Measurements from ENCODE around the gene ADARB2.

Gene ADARB2

DNA sequence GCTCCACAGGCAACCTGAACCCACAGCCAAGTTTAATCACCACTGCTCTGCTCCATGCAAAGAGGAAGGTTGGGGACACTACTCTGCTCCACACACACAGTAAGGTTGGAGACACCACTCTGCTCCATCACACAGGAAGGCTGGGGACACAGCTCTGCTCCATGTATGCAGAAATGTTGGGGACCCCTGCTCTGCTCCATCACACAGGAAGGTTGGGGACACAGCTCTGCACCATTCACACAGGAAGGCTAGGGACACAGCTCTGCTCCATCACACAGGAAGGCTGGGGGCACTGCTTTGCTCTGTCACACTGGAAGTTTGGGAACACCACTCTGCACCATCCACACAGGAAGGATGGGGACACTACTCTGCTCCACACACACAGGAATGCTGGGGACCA lies 14.8 kb upstream of the ADARB2 start:
- H3K4me3 ChIP-seq (ENCODE audit: low read depth in 1 of 2, low read length in 2 of 2), result no peak overlapping the region
- peaks cover 0 to 22% of the 10 kb centered on the region in 2 donors for H3K9me3 ChIP-seq (ENCODE audit: control insufficient read depth in 1 of 2, low read length in 2 of 2)
- no peaks in the 10 kb centered on the region for H3K4me1 ChIP-seq (ENCODE audit: control insufficient read depth in 1 of 2, insufficient read depth in 2 of 2, low read length in 2 of 2)
- no peak overlapping the region for H3K27ac ChIP-seq (ENCODE audit: low read length)
- no peaks in the 10 kb centered on the region for H3K27me3 ChIP-seq (ENCODE audit: low read depth, low read length)
- H3K36me3 ChIP-seq (ENCODE audit: control insufficient read depth in 1 of 2, insufficient read depth in 2 of 2, low read length in 2 of 2), result no peaks in the 10 kb centered on the region

DNA sequence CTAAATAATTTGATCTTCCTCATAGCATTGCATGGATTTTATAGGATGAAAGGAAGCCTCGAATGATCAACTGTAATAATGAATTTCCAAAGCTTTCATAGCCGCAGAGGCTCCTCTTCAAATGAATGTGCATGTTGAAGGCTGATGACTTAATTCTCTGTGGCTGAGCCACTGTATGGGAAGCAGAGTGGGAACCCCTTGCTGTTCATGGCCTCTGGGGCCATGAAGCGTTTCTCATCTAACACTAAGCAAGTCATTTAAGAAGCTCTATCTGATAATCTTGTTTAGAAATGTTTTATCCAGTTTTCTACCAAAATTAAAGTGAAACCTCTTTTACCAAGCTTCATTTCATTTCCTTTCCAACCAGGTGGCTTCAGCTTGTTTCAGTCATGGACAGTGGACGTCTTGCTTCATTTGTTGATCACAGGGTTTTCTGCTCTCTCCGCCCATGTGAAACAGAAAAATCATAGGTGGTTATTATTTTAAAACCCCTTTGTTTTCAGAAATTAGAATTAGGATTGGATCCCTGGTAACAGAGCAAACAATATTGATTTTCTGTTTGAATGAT lies 10.3 kb upstream of the ADARB2 start:
- Histone ChIP-seq H3K36me3 (ENCODE audit: control insufficient read depth in 1 of 2, insufficient read depth in 2 of 2, low read length in 2 of 2) (no peaks in the 10 kb centered on the region), H3K4me1 (ENCODE audit: control insufficient read depth in 1 of 2, insufficient read depth in 2 of 2, low read length in 2 of 2) (no peaks in the 10 kb centered on the region), H3K4me3 (ENCODE audit: low read depth in 1 of 2, low read length in 2 of 2) (no peak overlapping the region), H3K27me3 (ENCODE audit: low read depth, low read length) (no peaks in the 10 kb centered on the region), H3K9me3 (ENCODE audit: control insufficient read depth in 1 of 2, low read length in 2 of 2) (peaks cover 0 to 17% of the 10 kb centered on the region in 2 donors), H3K27ac (ENCODE audit: low read length) (no peak overlapping the region)

DNA sequence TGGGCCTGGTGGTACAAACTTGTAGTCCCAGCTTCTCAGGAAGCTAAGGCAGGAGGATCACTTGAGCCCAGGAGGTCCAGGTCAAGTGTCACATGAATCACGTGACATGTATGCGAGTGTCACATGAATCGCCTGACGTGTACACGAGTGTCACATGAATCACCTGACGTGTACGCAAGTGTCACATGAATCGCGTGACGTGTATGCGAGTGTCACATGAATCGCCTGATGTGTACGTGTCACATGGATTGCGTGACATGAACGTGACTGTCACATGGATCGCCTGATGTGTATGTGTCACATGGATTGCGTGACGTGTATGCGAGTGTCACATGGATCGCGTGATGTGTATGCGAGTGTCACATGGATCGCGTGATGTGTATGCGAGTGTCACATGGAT lies 9.5 kb upstream of the ADARB2 start:
- Histone ChIP-seq H3K36me3 (ENCODE audit: control insufficient read depth in 1 of 2, insufficient read depth in 2 of 2, low read length in 2 of 2) (no peaks in the 10 kb centered on the region), H3K4me1 (ENCODE audit: control insufficient read depth in 1 of 2, insufficient read depth in 2 of 2, low read length in 2 of 2) (no peaks in the 10 kb centered on the region), H3K27ac (ENCODE audit: low read length) (no peak overlapping the region), H3K9me3 (ENCODE audit: control insufficient read depth in 1 of 2, low read length in 2 of 2) (peaks cover 0 to 11% of the 10 kb centered on the region in 2 donors), H3K27me3 (ENCODE audit: low read depth, low read length) (no peaks in the 10 kb centered on the region), H3K4me3 (ENCODE audit: low read depth in 1 of 2, low read length in 2 of 2) (no peak overlapping the region)

DNA sequence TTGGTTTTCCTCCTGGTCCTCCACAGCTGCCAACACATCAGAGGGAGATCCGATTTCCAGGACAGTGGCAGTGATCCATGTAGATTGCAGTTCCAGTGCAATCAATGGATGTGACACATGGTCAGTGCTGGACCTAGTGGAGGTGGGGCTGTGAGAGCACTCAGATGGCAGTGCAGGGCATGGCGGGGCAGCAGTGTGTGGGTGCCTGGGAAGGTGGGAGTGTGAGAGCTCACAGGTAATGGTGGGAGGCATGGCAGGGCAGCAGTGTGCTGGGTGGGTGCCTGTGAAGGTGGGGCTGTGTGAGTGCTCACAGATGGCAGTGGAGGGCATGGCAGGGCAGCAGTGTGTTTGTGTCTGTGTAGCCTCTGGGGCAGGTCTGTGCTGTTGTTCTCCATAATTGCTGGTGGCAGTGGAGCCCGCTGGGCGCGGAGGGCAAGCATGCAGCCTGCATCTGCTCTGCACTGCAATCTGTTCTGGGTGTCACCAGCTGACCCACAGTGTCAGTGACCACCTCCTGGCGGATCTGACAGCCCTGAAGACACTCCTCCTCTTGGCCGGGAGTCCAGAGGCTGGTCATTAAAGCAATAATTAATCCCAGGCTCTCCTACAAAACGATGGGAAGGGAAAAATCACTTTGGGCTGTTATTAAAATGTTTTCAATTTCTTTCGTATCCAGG lies 8.6 kb upstream of the ADARB2 start:
- Histone ChIP-seq H3K27ac (ENCODE audit: low read length) (no peak overlapping the region), H3K4me3 (ENCODE audit: low read depth in 1 of 2, low read length in 2 of 2) (no peak overlapping the region), H3K9me3 (ENCODE audit: control insufficient read depth in 1 of 2, low read length in 2 of 2) (peaks cover 0 to 9% of the 10 kb centered on the region in 2 donors), H3K4me1 (ENCODE audit: control insufficient read depth in 1 of 2, insufficient read depth in 2 of 2, low read length in 2 of 2) (no peaks in the 10 kb centered on the region), H3K27me3 (ENCODE audit: low read depth, low read length) (no peaks in the 10 kb centered on the region), H3K36me3 (ENCODE audit: control insufficient read depth in 1 of 2, insufficient read depth in 2 of 2, low read length in 2 of 2) (no peaks in the 10 kb centered on the region)

DNA sequence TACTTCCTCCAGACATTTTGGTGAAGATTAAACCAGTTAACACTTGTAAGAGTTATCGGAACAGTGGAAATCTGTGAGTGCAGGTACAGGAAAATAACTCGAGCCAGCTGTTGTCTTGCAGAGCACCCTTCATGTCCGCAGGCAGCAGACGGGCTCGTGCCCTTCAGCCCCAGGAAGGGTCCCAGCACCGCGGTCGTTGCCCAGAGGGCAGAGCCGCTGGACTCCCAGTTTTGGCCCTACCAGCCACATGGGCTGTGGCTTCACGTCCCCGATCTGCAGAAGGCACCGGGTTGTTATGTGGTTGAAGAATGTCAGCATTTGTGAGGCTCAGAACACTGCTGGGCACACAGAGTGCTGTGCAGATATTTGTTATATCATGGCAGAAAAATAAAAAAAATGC lies 7.2 kb upstream of the ADARB2 start:
- H3K27me3 ChIP-seq (ENCODE audit: low read depth, low read length), result peaks cover 9% of the 10 kb centered on the region
- no peak overlapping the region for H3K4me3 ChIP-seq (ENCODE audit: low read depth in 1 of 2, low read length in 2 of 2)
- H3K9me3 ChIP-seq (ENCODE audit: control insufficient read depth in 1 of 2, low read length in 2 of 2), result peaks cover 0 to 3% of the 10 kb centered on the region in 2 donors
- no peak overlapping the region for H3K27ac ChIP-seq (ENCODE audit: low read length)
- no peaks in the 10 kb centered on the region for H3K4me1 ChIP-seq (ENCODE audit: control insufficient read depth in 1 of 2, insufficient read depth in 2 of 2, low read length in 2 of 2)
- no peaks in the 10 kb centered on the region for H3K36me3 ChIP-seq (ENCODE audit: control insufficient read depth in 1 of 2, insufficient read depth in 2 of 2, low read length in 2 of 2)

DNA sequence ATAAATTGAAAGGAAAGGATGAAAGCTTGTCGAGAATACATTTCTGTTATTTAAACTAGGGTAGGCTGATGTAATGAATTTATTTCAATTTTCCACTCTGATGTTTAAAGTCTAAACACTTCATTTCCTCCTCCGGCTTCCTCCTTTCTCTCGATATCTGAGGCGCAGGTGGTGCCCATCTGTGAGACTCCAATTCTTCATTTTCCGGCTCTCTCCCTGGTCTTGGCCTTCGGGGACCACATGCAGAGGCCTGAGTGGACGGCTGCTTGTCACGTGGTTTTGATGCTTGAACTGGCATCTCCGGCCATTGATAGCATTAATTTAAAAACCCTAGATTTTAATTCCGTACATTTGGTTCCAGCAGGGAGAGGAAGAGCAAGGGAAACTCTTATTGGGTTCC lies 5.8 kb upstream of the ADARB2 start:
- Histone ChIP-seq H3K9me3 (ENCODE audit: control insufficient read depth in 1 of 2, low read length in 2 of 2) (no peaks in the 10 kb centered on the region), H3K36me3 (ENCODE audit: control insufficient read depth in 1 of 2, insufficient read depth in 2 of 2, low read length in 2 of 2) (no peaks in the 10 kb centered on the region), H3K4me3 (ENCODE audit: low read depth in 1 of 2, low read length in 2 of 2) (no peak overlapping the region), H3K27ac (ENCODE audit: low read length) (no peak overlapping the region), H3K4me1 (ENCODE audit: control insufficient read depth in 1 of 2, insufficient read depth in 2 of 2, low read length in 2 of 2) (no peaks in the 10 kb centered on the region), H3K27me3 (ENCODE audit: low read depth, low read length) (peaks cover 9% of the 10 kb centered on the region)

DNA sequence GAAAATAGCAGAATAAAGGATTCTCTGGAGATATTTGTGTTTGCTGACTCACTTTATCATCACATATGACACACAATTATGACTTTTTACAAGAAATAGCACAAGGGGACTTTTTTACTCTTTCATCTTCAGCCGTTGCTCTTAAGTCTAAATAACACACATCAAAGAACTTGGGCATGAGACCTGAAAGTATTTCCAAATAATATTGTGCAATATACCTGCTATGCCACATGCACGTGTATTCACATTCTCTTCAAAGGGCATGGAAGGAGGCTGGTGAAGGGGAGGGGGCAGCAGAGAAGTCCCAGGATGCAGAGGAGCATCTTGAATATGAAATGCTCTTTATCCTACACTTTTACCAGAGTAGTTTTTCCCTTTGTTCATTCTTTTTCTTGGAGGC lies 4.1 kb upstream of the ADARB2 start:
- H3K27ac ChIP-seq (ENCODE audit: low read length), result no peak overlapping the region
- H3K9me3 ChIP-seq (ENCODE audit: control insufficient read depth in 1 of 2, low read length in 2 of 2), result no peaks in the 10 kb centered on the region
- peaks cover 18% of the 10 kb centered on the region for H3K27me3 ChIP-seq (ENCODE audit: low read depth, low read length)
- no peaks in the 10 kb centered on the region for H3K36me3 ChIP-seq (ENCODE audit: control insufficient read depth in 1 of 2, insufficient read depth in 2 of 2, low read length in 2 of 2)
- H3K4me3 ChIP-seq (ENCODE audit: low read depth in 1 of 2, low read length in 2 of 2), result no peak overlapping the region
- peaks cover 0 to 13% of the 10 kb centered on the region in 2 donors for H3K4me1 ChIP-seq (ENCODE audit: control insufficient read depth in 1 of 2, insufficient read depth in 2 of 2, low read length in 2 of 2)

DNA sequence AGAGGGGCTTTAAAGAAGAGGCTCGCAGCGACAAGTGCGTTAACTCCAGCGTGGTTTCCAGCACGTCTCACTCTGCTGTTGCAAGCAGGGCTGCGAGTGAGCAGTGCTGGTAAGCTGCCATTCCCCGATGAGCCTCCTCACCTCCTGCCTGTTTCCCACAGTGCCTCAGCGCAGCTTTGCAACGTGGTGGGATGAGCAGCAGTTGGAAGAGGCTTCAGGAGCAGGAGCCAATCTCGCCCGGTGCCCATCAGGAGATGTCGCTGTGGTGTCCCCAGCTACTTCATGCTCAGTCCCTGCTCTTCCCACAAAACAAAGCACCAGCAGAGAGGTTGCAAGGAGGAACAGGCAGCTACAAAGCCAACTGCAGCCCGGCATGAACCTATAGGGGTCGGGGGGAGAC lies 2.4 kb upstream of the ADARB2 start:
- peaks cover 18% of the 10 kb centered on the region for H3K27me3 ChIP-seq (ENCODE audit: low read depth, low read length)
- peaks cover 0 to 15% of the 10 kb centered on the region in 2 donors for H3K4me1 ChIP-seq (ENCODE audit: control insufficient read depth in 1 of 2, insufficient read depth in 2 of 2, low read length in 2 of 2)
- no peaks in the 10 kb centered on the region for H3K36me3 ChIP-seq (ENCODE audit: control insufficient read depth in 1 of 2, insufficient read depth in 2 of 2, low read length in 2 of 2)
- no peak overlapping the region for H3K27ac ChIP-seq (ENCODE audit: low read length)
- H3K4me3 ChIP-seq (ENCODE audit: low read depth in 1 of 2, low read length in 2 of 2), result no peak overlapping the region
- no peaks in the 10 kb centered on the region for H3K9me3 ChIP-seq (ENCODE audit: control insufficient read depth in 1 of 2, low read length in 2 of 2)

DNA sequence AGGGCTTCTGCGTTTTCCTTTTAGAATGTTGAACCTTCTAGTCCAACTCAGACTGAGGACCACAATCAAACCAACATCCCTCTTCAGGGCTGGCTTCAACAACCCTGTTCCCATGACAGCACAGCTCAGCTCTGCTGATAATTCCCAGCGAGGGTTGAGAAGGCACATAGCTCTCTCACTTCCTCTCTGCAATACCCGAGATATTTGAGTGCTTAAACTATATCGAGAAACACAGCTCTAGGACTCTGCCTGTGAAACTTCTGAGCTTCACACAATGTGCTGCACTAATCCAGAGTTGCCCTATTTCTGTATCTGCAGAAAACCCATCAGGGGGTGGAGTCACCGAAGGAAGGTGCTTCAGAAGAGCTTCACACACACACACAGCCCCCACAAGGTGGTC lies 1.6 kb upstream of the ADARB2 start:
- H3K27me3 ChIP-seq (ENCODE audit: low read depth, low read length), result peaks cover 24% of the 10 kb centered on the region
- H3K4me3 ChIP-seq (ENCODE audit: low read depth in 1 of 2, low read length in 2 of 2), result no peak overlapping the region
- no peaks in the 10 kb centered on the region for H3K9me3 ChIP-seq (ENCODE audit: control insufficient read depth in 1 of 2, low read length in 2 of 2)
- H3K27ac ChIP-seq (ENCODE audit: low read length), result no peak overlapping the region
- H3K4me1 ChIP-seq (ENCODE audit: control insufficient read depth in 1 of 2, insufficient read depth in 2 of 2, low read length in 2 of 2), result peaks cover 0 to 15% of the 10 kb centered on the region in 2 donors
- H3K36me3 ChIP-seq (ENCODE audit: control insufficient read depth in 1 of 2, insufficient read depth in 2 of 2, low read length in 2 of 2), result no peaks in the 10 kb centered on the region

DNA sequence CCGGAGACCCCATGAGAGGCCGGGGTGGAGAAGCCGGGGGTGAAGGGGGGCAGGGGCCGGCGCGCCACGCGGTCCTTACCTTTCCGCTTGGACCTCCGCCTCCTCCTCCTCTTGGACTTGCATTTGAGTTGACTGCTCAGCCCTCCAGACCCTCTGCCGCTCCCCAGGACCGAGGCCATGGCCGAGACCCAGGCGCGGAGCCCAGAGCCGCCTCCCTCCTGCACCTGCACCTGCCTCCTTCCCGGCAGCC lies 428 bp downstream of the ADARB2 start:
- Histone ChIP-seq H3K4me1 (ENCODE audit: control insufficient read depth in 1 of 2, insufficient read depth in 2 of 2, low read length in 2 of 2) (peaks cover 0 to 15% of the 10 kb centered on the region in 2 donors), H3K9me3 (ENCODE audit: control insufficient read depth in 1 of 2, low read length in 2 of 2) (no peaks in the 10 kb centered on the region), H3K4me3 (ENCODE audit: low read depth in 1 of 2, low read length in 2 of 2) (peak overlapping the region in 1 of 2 donors; percentile 56), H3K36me3 (ENCODE audit: control insufficient read depth in 1 of 2, insufficient read depth in 2 of 2, low read length in 2 of 2) (no peaks in the 10 kb centered on the region), H3K27ac (ENCODE audit: low read length) (no peak overlapping the region), H3K27me3 (ENCODE audit: low read depth, low read length) (peaks cover 24% of the 10 kb centered on the region)

DNA sequence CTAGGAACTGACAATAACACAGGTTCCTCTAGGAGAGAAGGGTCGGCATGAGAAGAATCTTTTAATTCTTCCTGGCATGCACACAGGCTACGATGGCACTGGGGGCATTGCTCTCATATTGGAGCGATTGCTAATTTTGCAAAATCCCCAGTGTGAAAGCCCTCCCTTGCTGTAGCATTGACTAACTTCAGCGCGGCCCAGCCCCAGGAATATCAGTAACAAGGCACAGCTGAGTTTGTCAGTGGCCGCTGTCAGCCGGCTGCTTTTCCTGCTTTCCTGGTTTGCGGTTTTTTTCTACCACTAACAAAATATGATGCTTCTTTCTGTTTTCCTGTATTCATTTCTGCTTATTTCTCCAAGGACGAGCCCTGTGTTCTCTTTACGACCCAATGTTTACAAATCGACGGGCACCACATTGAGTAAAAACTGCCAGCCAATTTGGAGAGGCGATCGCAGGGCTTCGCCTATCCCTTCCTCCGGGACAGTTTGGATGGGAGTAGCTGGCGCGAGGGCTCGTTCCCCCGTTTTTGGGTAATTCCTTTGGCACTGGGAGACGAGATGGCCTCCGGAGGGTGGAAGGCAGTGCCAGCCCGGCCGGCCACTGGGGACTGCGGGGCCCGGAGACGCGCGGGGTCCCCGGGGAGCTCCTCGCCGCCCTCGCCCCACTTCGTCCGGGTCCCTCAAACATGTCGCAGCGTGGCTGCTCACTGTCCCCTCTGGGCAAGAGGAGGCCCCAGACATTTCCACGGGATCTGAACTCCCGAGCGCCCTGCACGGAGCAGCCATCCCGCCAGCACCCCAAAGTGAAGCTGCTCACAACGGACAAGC lies 967 bp downstream of the ADARB2 start:
- peaks cover 24% of the 10 kb centered on the region for H3K27me3 ChIP-seq (ENCODE audit: low read depth, low read length)

More for the DNA sequence above, 967 bp downstream of the ADARB2 start:
- peaks cover 0 to 15% of the 10 kb centered on the region in 2 donors for H3K4me1 ChIP-seq (ENCODE audit: control insufficient read depth in 1 of 2, insufficient read depth in 2 of 2, low read length in 2 of 2)
- no peak overlapping the region for H3K27ac ChIP-seq (ENCODE audit: low read length)
- no peaks in the 10 kb centered on the region for H3K36me3 ChIP-seq (ENCODE audit: control insufficient read depth in 1 of 2, insufficient read depth in 2 of 2, low read length in 2 of 2)
- no peaks in the 10 kb centered on the region for H3K9me3 ChIP-seq (ENCODE audit: control insufficient read depth in 1 of 2, low read length in 2 of 2)
- H3K4me3 ChIP-seq (ENCODE audit: low read depth in 1 of 2, low read length in 2 of 2), result peak overlapping the region in 1 of 2 donors; percentile 56

All from muscle layer of duodenum (tissue), 2 donors.